ENCODE data around the gene RAB3B.

DNA sequence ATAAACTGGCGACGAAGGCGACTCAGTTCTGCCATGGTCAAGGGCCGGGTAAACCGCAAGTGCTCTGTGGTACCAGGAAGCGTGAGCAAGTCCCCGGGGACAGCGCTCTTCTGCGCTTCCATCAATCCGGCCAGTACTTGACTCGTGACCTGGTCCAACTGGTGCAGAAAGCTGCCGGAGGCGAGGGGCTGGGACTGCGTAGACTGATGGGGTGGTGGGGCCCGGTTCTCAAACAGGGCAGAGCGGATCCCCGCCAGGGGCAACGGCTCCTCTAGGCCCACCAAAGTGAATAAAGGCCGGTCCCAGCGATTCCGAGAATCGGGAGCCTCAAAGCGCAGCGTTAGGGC, 42.3 kb upstream of the RAB3B start:
- TF ChIP-seq, protein P1, sequence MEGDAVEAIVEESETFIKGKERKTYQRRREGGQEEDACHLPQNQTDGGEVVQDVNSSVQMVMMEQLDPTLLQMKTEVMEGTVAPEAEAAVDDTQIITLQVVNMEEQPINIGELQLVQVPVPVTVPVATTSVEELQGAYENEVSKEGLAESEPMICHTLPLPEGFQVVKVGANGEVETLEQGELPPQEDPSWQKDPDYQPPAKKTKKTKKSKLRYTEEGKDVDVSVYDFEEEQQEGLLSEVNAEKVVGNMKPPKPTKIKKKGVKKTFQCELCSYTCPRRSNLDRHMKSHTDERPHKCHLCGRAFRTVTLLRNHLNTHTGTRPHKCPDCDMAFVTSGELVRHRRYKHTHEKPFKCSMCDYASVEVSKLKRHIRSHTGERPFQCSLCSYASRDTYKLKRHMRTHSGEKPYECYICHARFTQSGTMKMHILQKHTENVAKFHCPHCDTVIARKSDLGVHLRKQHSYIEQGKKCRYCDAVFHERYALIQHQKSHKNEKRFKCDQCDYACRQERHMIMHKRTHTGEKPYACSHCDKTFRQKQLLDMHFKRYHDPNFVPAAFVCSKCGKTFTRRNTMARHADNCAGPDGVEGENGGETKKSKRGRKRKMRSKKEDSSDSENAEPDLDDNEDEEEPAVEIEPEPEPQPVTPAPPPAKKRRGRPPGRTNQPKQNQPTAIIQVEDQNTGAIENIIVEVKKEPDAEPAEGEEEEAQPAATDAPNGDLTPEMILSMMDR (conservative IDR thresholded peaks at IDR 0.05 in 1 of 2, IDR thresholded peaks at IDR 0.05 in 1 of 2; ENCODE audit: extremely low read depth in 1 of 2, insufficient read depth in 1 of 2, low read depth in 1 of 2, low read length in 2 of 2), result no peak
- no peak for TF ChIP-seq EZH2 (IDR thresholded peaks at IDR 0.05; ENCODE audit: borderline replicate concordance, low read length)
